Mesenchymal stem cell (in vitro differentiated cells and primary cell): ENCODE data around the gene MICAL3.

Experiments used
- DNase-seq: peaks from one replicate; pipeline ENCODE4 v3.0.0-alpha.2; 2013
- H2AFZ ChIP-seq: one replicate; pipeline ENCODE4 v1.6.1; 2013; ENCODE audit warnings: low read depth, mild to moderate bottlenecking, control low read depth, inconsistent platforms, low read length, moderate library complexity
- H2AK5ac ChIP-seq: 2 replicates; pipeline ENCODE4 v1.6.1; 2013; ENCODE audit warnings: low read length, moderate library complexity, mild to moderate bottlenecking, inconsistent platforms; ENCODE audit not compliant: severe bottlenecking
- H2BK120ac ChIP-seq: one replicate; pipeline ENCODE4 v1.6.1; 2013; ENCODE audit warnings: low read depth, mild to moderate bottlenecking, inconsistent platforms, low read length, moderate library complexity
- H2BK12ac ChIP-seq, 2 experiments: one replicate each; pipeline ENCODE4 v1.6.1; 2013; ENCODE audit warnings: inconsistent platforms in 2 of 2, low read length in 2 of 2, mild to moderate bottlenecking in 2 of 2, moderate library complexity in 2 of 2, control low read depth in 1 of 2
- H2BK15ac ChIP-seq: one replicate; pipeline ENCODE4 v1.6.1; 2013; ENCODE audit warnings: mild to moderate bottlenecking, low read depth, inconsistent platforms; ENCODE audit not compliant: poor library complexity, severe bottlenecking
- H2BK5ac ChIP-seq: 2 replicates; pipeline ENCODE4 v1.6.1; 2013; ENCODE audit warnings: low read depth, mild to moderate bottlenecking, low read length, control low read depth, inconsistent platforms; ENCODE audit not compliant: poor library complexity, severe bottlenecking
- H3K14ac ChIP-seq, 2 experiments: one replicate each; pipeline ENCODE4 v1.6.1; 2013; ENCODE audit warnings: inconsistent platforms in 2 of 2, low read length in 2 of 2, control low read depth in 1 of 2, mild to moderate bottlenecking in 1 of 2, moderate library complexity in 1 of 2
- H3K18ac ChIP-seq, 2 experiments: one replicate each; pipeline ENCODE4 v1.6.1; 2013; ENCODE audit warnings: inconsistent platforms in 2 of 2, low read length in 2 of 2, control low read depth in 1 of 2, low read depth in 1 of 2, mild to moderate bottlenecking in 1 of 2
- H3K23ac ChIP-seq, 2 experiments: one replicate each; pipeline ENCODE4 v1.6.1; 2013; ENCODE audit warnings: inconsistent platforms in 2 of 2, low read length in 2 of 2, mild to moderate bottlenecking in 2 of 2, moderate library complexity in 2 of 2, control low read depth in 1 of 2
- H3K27ac ChIP-seq: 2 replicates; pipeline ENCODE4 v1.5.1; 2013; ENCODE audit warnings: mild to moderate bottlenecking, moderate library complexity, low read length, control low read depth, inconsistent platforms; ENCODE audit not compliant: poor library complexity, severe bottlenecking
- H3K27me3 ChIP-seq, 2 experiments: 2 replicates each; pipeline versions ENCODE4 v1.6.1 to v1.7.0; 2013; ENCODE audit warnings: low read length in 2 of 2, mild to moderate bottlenecking in 2 of 2, moderate library complexity in 2 of 2, control low read depth in 1 of 2, inconsistent platforms in 1 of 2; ENCODE audit not compliant: control insufficient read depth in 1 of 2, insufficient read depth in 1 of 2
- H3K36me3 ChIP-seq, 2 experiments: 2 replicates each; pipeline versions ENCODE4 v1.6.1 to v1.7.0; 2013; ENCODE audit warnings: low read length in 2 of 2, control low read depth in 1 of 2, inconsistent platforms in 1 of 2, low read depth in 1 of 2, mild to moderate bottlenecking in 1 of 2; ENCODE audit not compliant: insufficient read depth in 2 of 2, control insufficient read depth in 1 of 2
- H3K4ac ChIP-seq, 2 experiments: one replicate each; pipeline ENCODE4 v1.6.1; 2013; ENCODE audit warnings: inconsistent platforms in 2 of 2, low read length in 2 of 2, mild to moderate bottlenecking in 2 of 2, moderate library complexity in 2 of 2, control low read depth in 1 of 2, low read depth in 1 of 2
- H3K4me1 ChIP-seq: 2 replicates; pipeline ENCODE4 v1.6.1; 2013; ENCODE audit warnings: low read depth, low read length, control low read depth; ENCODE audit not compliant: control insufficient read depth, insufficient read depth
- H3K4me2 ChIP-seq: 2 replicates; pipeline ENCODE4 v1.6.1; 2013; ENCODE audit warnings: low read length, mild to moderate bottlenecking, inconsistent platforms; ENCODE audit not compliant: poor library complexity, severe bottlenecking
- H3K4me3 ChIP-seq, 2 experiments: 2 replicates each; pipeline versions ENCODE4 v1.5.1 to v1.7.0; 2013; ENCODE audit warnings: low read length in 2 of 2, mild to moderate bottlenecking in 2 of 2, control low read depth in 1 of 2, low read depth in 1 of 2; ENCODE audit not compliant: insufficient read depth in 1 of 2
- H3K79me1 ChIP-seq: replicated peaks from 2 replicates; pipeline ENCODE4 v1.6.1; 2013; ENCODE audit warnings: mild to moderate bottlenecking, control low read depth, low read length, inconsistent platforms; ENCODE audit not compliant: poor library complexity, severe bottlenecking
- H3K9ac ChIP-seq: 2 replicates; pipeline ENCODE4 v1.7.0; 2013; ENCODE audit warnings: mild to moderate bottlenecking, low read length, moderate library complexity
- H3K9me3 ChIP-seq: 2 replicates; pipeline ENCODE4 v1.7.0; 2013; ENCODE audit warnings: mild to moderate bottlenecking, low read length; ENCODE audit not compliant: control insufficient read depth
- H4K8ac ChIP-seq: one replicate; pipeline ENCODE4 v1.6.1; 2013; ENCODE audit warnings: inconsistent platforms, mild to moderate bottlenecking, low read length, moderate library complexity
- H4K91ac ChIP-seq: one replicate; pipeline ENCODE4 v1.6.1; 2013; ENCODE audit warnings: mild to moderate bottlenecking, low read length, inconsistent platforms
- WGBS: methylation state at CpG from one replicate; pipeline ENCODE4 v1.1.7; 2013; ENCODE audit warnings: mixed read lengths; 5-methylcytosine and 5-hydroxymethylcytosine counted together

Gene MICAL3

GRCh38 chr22:17855572-17856290 is 168.6 kb downstream of the MICAL3 start:
- 95% methylated on average over 10 of the region's 13 CpGs for WGBS
- Histone ChIP-seq H3K79me1 (peaks cover 51% of the 10 kb centered on the region), H3K9me3 (no peaks in the 10 kb centered on the region), H3K14ac (peak overlapping the region in 1 of 2 experiments; percentile 13), H2AK5ac (no peak overlapping the region), H3K9ac (no peak overlapping the region), H3K27me3 (no peaks in the 10 kb centered on the region), H3K36me3 (peaks cover 53 to 83% of the 10 kb centered on the region in 2 experiments), H4K91ac (no peak overlapping the region), H3K27ac (no peak overlapping the region), H3K4me3 (no peak overlapping the region), H2BK120ac (no peak overlapping the region), H3K4ac (no peak overlapping the region), H3K23ac (no peak overlapping the region), H4K8ac (no peak overlapping the region), H2BK5ac (no peak overlapping the region), H3K18ac (no peak overlapping the region), H2BK12ac (no peak overlapping the region), H3K4me2 (no peak overlapping the region), H2BK15ac (no peak overlapping the region), H2AFZ (no peak overlapping the region), H3K4me1 (peaks cover 1% of the 10 kb centered on the region)
- no peak for DNase-seq

- WGBS: 88% methylated on average over 6 of the region's 6 CpGs
- H3K36me3 ChIP-seq: peaks cover 35 to 70% of the 10 kb centered on the region in 2 experiments
Measured at GRCh38 chr22:17853073-17853472, 171.3 kb downstream of the MICAL3 start.

DNA sequence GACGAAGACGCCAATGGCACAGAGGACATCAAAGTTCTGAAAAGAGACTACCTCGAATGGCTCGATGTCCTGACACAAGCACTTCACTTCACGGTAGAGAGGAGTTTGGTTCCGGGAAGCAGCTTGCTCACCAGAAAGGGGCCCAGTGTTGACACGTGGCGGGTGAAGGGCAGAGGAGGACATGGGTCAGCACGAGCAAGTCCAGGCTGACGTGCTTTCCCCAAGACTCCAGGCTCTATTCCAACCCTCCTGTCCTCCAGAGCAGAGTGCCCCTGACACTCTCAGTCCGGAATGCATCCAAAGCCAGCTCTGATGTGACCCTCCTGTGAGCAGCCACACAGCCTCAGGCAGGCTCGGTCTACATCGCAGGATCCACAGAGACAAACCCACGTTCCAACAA is 172.6 kb downstream of the MICAL3 start:
- Histone ChIP-seq H4K8ac (no peak overlapping the region), H3K27ac (no peak overlapping the region), H2AK5ac (no peak overlapping the region), H3K9ac (no peak overlapping the region), H3K4ac (no peak overlapping the region), H3K27me3 (no peaks in the 10 kb centered on the region), H3K18ac (no peak overlapping the region), H2BK15ac (no peak overlapping the region), H2BK5ac (no peak overlapping the region), H3K4me2 (no peak overlapping the region), H3K14ac (no peak overlapping the region), H2BK12ac (no peak overlapping the region), H3K9me3 (no peaks in the 10 kb centered on the region), H3K79me1 (peaks cover 37% of the 10 kb centered on the region), H2AFZ (no peak overlapping the region), H2BK120ac (no peak overlapping the region), H3K23ac (no peak overlapping the region), H3K4me3 (no peak overlapping the region), H3K4me1 (peaks cover 1% of the 10 kb centered on the region), H3K36me3 (peaks cover 26 to 69% of the 10 kb centered on the region in 2 experiments), H4K91ac (no peak overlapping the region)
- 95% methylated on average over 14 of the region's 14 CpGs for whole genome bisulfite sequencing
- DNase-seq: no peak

More at GRCh38 chr22:17853073-17853472, 171.3 kb downstream of the MICAL3 start:
- H3K23ac ChIP-seq: no peak overlapping the region
- no peak overlapping the region for H2BK120ac ChIP-seq
- no peak overlapping the region for H2BK5ac ChIP-seq
- H3K79me1 ChIP-seq: peaks cover 36% of the 10 kb centered on the region
- no peak overlapping the region for H3K18ac ChIP-seq
- no peak overlapping the region for H2AFZ ChIP-seq
- no peak overlapping the region for H4K91ac ChIP-seq
- no peak overlapping the region for H3K27ac ChIP-seq
- no peaks in the 10 kb centered on the region for H3K9me3 ChIP-seq
- no peak overlapping the region for H3K14ac ChIP-seq
- no peak overlapping the region for H3K4me2 ChIP-seq
- H4K8ac ChIP-seq: no peak overlapping the region
- H3K4ac ChIP-seq: no peak overlapping the region
- no peak overlapping the region for H2BK12ac ChIP-seq
- H2BK15ac ChIP-seq: no peak overlapping the region
- no peak for DNase-seq
- peaks cover 1% of the 10 kb centered on the region for H3K4me1 ChIP-seq
- no peaks in the 10 kb centered on the region for H3K27me3 ChIP-seq
- H2AK5ac ChIP-seq: no peak overlapping the region
- H3K9ac ChIP-seq: peak overlapping the region; percentile 36
- H3K4me3 ChIP-seq: no peak overlapping the region

DNA sequence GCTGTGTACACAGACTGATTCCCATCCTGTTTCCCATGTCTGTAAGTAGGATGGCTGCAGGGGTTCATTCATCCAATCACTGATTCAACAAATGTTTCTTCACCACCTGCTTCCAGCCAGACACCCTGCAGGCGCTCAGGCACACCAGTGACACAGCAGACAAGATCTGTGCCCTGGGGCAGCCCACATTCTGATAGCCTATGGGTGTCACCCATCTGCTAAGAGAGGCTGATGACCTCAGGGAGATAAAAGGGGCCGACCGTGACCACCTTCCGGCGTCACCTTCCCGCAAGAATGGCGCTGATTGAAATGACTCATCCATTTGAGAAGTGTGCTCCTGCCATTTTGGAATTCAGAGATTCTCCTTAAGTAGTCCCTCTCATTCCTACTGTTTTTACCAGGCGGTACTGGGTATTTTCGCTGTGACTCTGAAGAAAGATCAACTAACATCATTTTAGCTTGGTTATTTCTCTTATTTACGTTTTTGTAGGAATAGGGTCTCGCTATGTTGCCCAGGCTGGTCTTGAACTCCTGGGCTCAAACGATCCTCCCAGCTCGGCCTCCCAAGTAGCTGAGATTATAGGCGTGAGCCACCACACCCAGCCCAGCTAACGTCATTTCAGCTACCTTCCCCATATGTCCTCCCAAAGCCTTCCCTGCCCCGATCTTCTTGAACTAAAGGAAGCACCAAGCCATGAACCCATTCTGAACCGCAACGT is 176.8 kb downstream of the MICAL3 start:
- H3K23ac ChIP-seq: no peak overlapping the region
- H2BK15ac ChIP-seq: peak overlapping the region; percentile 30
- peaks cover 40% of the 10 kb centered on the region for H3K79me1 ChIP-seq
- H2BK120ac ChIP-seq: no peak overlapping the region
- H3K18ac ChIP-seq: no peak overlapping the region
- H3K27ac ChIP-seq: no peak overlapping the region
- H3K4me2 ChIP-seq: no peak overlapping the region
- no peaks in the 10 kb centered on the region for H3K9me3 ChIP-seq
- no peak overlapping the region for H4K8ac ChIP-seq
- no peaks in the 10 kb centered on the region for H3K27me3 ChIP-seq
- H4K91ac ChIP-seq: no peak overlapping the region
- no peak overlapping the region for H2AFZ ChIP-seq
- H3K14ac ChIP-seq: no peak overlapping the region
- H3K4me1 ChIP-seq: peaks cover 1% of the 10 kb centered on the region
- no peak overlapping the region for H3K4ac ChIP-seq
- WGBS: 97% methylated on average over 16 of the region's 18 CpGs
- peaks cover 15 to 74% of the 10 kb centered on the region in 2 experiments for H3K36me3 ChIP-seq
- no peak overlapping the region for H2BK5ac ChIP-seq
- no peak overlapping the region for H3K4me3 ChIP-seq
- no peak overlapping the region for H2BK12ac ChIP-seq
- peak overlapping the region; percentile 42 for H3K9ac ChIP-seq
- no peak overlapping the region for H2AK5ac ChIP-seq
- no peak for DNase-seq
